ENCODE data around the gene SLC35F1.

The SLC35F1 gene

GRCh38 chr6:118299457-118299856 is 392.4 kb downstream of the SLC35F1 start:
- ChIA-PET CTCF (no interaction called here), POLR2A (no interaction called here)
- no peak for DNase-seq (ENCODE audit: extremely low spot score)
- TF ChIP-seq CTCF (IDR thresholded peaks at IDR 0.05; ENCODE audit: control extremely low read depth, extremely low read depth, low read depth, missing control alignments): no peak

GRCh38 chr6:118304321-118304720 is 397.3 kb downstream of the SLC35F1 start:
- CTCF ChIA-PET: no interaction called here

GRCh38 chr6:118305081-118305480 is 398.0 kb downstream of the SLC35F1 start:
- POLR2A ChIA-PET: no interaction called here
- no peak for TF ChIP-seq CTCF (IDR thresholded peaks at IDR 0.05; ENCODE audit: control extremely low read depth, extremely low read depth, low read depth, missing control alignments)
- CTCF ChIA-PET: no interaction called here
- no peak for DNase-seq (ENCODE audit: extremely low spot score)

More at GRCh38 chr6:118304321-118304720, 397.3 kb downstream of the SLC35F1 start:
- no peak for TF ChIP-seq CTCF (IDR thresholded peaks at IDR 0.05; ENCODE audit: control extremely low read depth, extremely low read depth, low read depth, missing control alignments)
- POLR2A ChIA-PET: no interaction called here
- DNase-seq (ENCODE audit: extremely low spot score): no peak

- POLR2A ChIA-PET: no interaction called here
- CTCF ChIA-PET: interaction anchor here (0.7 kb wide), 1 partner anchor 16 kb away, joined by 3 read pairs; no protein-coding TSS in a partner anchor
- no peak for TF ChIP-seq CTCF (IDR thresholded peaks at IDR 0.05; ENCODE audit: control extremely low read depth, extremely low read depth, low read depth, missing control alignments)
- no peak for DNase-seq (ENCODE audit: extremely low spot score)
These were observed 399.6 kb downstream of the SLC35F1 start for GRCh38 chr6:118306392-118307238.

- DNase-seq (ENCODE audit: extremely low spot score): no peak
- ChIA-PET CTCF (no interaction called here), POLR2A (no interaction called here)
- TF ChIP-seq CTCF (IDR thresholded peaks at IDR 0.05; ENCODE audit: control extremely low read depth, extremely low read depth, low read depth, missing control alignments): no peak
These were observed 400.5 kb downstream of the SLC35F1 start for GRCh38 chr6:118307581-118307980.

GRCh38 chr6:118309337-118310093 is 402.5 kb downstream of the SLC35F1 start:
- DNase-seq (ENCODE audit: extremely low spot score): no peak
- no peak for TF ChIP-seq CTCF (IDR thresholded peaks at IDR 0.05; ENCODE audit: control extremely low read depth, extremely low read depth, low read depth, missing control alignments)
- POLR2A ChIA-PET: interaction anchor here (0.6 kb wide), 1 partner anchor 1407 kb away, joined by 4 read pairs; no protein-coding TSS in a partner anchor
- CTCF ChIA-PET: interaction anchor here (1.0 to 3.2 kb wide), 5 partner anchors 8 to 67 kb away, joined by 3 to 10 read pairs (median 7); no protein-coding TSS in a partner anchor

All from GM10248 (cell line).